DOHH2 (cell line): ENCODE measurements around the gene KRT74.

ENCODE experiments used
- H3F3A ChIP-seq: fragments of 200-600 bp; sonication (generic), shearing (Covaris generic); 2 replicates; pipeline ENCODE4 v1.6.0; 2016; ENCODE audit warnings: antibody characterized with exemption, mild to moderate bottlenecking; ENCODE audit not compliant: control insufficient read depth, insufficient read depth
- H3K27ac ChIP-seq: fragments of 200-600 bp; sonication (generic); 2 replicates; pipeline ENCODE4 v1.5.1; 2014; ENCODE audit warnings: low read depth, mild to moderate bottlenecking, low read length, moderate library complexity
- H3K27me3 ChIP-seq: fragments of 200-600 bp; sonication (generic); 2 replicates; pipeline ENCODE4 v1.6.1; 2014; ENCODE audit warnings: mild to moderate bottlenecking, low read length, mixed read lengths; ENCODE audit not compliant: control insufficient read depth
- H3K36me3 ChIP-seq: fragments of 200-600 bp; sonication (generic); 2 replicates; pipeline ENCODE4 v1.6.1; 2014; ENCODE audit warnings: mild to moderate bottlenecking, low read length, moderate library complexity, mixed read lengths; ENCODE audit not compliant: control insufficient read depth
- H3K4me1 ChIP-seq: fragments of 200-600 bp; sonication (generic); 2 replicates; pipeline ENCODE4 v1.6.1; 2014; ENCODE audit warnings: mild to moderate bottlenecking, low read length, mixed read lengths; ENCODE audit not compliant: control insufficient read depth
- H3K4me2 ChIP-seq: fragments of 200-600 bp; sonication (generic); 2 replicates; pipeline ENCODE4 v1.6.0; 2014; ENCODE audit warnings: mild to moderate bottlenecking, low read length, moderate library complexity
- H3K4me3 ChIP-seq: fragments of 200-600 bp; sonication (generic); 2 replicates; pipeline ENCODE4 v1.5.1; 2014; ENCODE audit warnings: mild to moderate bottlenecking, low read length, mixed read lengths
- H3K79me2 ChIP-seq: fragments of 200-600 bp; sonication (generic); 2 replicates; pipeline ENCODE4 v1.6.1; 2014; ENCODE audit warnings: mild to moderate bottlenecking, low read length, mixed read lengths; ENCODE audit not compliant: control insufficient read depth
- H3K9me2 ChIP-seq: fragments of 200-600 bp; sonication (generic); replicated peaks from 2 replicates; pipeline ENCODE4 v1.6.1; 2014; ENCODE audit warnings: mild to moderate bottlenecking, low read length, mixed read lengths; ENCODE audit not compliant: control insufficient read depth
- H3K9me3 ChIP-seq: fragments of 200-600 bp; sonication (generic); 2 replicates; pipeline ENCODE4 v1.6.1; 2014; ENCODE audit warnings: antibody characterized with exemption, low read length, mixed read lengths; ENCODE audit not compliant: control insufficient read depth, insufficient read depth
- H4K20me1 ChIP-seq: fragments of 200-600 bp; sonication (generic); 2 replicates; pipeline ENCODE4 v1.6.0; 2014; ENCODE audit warnings: low read depth, mild to moderate bottlenecking, antibody characterized with exemption, low read length, moderate library complexity; ENCODE audit not compliant: control insufficient read depth, insufficient read depth
- EZH2phosphoT487 ChIP-seq: fragments of 200-600 bp; sonication (generic); IDR thresholded peaks from 2 replicates; pipeline ENCODE4 v1.6.1; 2017; ENCODE audit warnings: borderline replicate concordance, mild to moderate bottlenecking, antibody characterized with exemption, low read length, moderate library complexity, mixed read lengths
- TF ChIP-seq, protein P1 (sequence below): fragments of 200-600 bp; sonication (generic); IDR thresholded peaks from one replicate; pipeline ENCODE4 v1.5.1; 2014; ENCODE audit warnings: antibody characterized with exemption, mild to moderate bottlenecking, low read depth, low read length; ENCODE audit not compliant: poor library complexity, severe bottlenecking

The KRT74 gene

DNA sequence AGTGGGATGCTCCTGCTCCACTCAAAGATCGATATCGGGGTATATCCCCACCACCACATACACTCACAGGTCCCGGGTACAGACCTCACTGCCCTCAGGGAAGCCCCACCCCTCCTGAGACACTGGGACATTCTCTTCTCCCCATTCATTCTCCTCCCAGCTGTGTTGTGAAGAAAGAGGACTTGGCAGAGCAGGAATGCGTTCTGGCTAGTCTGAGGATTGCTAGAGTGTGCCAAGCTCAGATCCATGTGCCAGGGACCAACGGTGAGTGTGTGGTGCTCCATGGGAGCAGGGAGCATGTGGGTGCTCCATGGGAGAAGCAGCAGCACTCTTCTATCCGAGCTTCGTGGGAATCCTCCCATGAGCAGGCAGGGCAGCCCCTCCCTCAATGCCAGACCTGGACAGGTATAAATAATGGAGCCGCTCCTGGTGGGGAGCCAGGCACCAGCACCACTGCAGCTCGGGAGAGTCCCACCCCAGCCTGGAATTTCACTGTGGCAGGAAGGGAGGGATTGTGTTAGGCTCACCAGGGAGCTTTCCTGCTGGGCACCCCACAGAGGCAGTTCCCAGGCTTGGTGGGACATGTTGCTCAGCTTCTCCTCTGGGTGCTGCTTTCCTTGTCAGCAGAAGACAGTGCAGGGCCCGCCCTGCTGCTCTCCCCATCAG is 51.2 kb downstream of the KRT74 start:
- H3K79me2 ChIP-seq = no peaks in the 10 kb centered on the region
- no peaks in the 10 kb centered on the region for H3K4me1 ChIP-seq
- no peaks in the 10 kb centered on the region for H3K9me3 ChIP-seq
- no peaks in the 10 kb centered on the region for H3F3A ChIP-seq
- H3K4me3 ChIP-seq = no peak overlapping the region
- TF ChIP-seq EZH2phosphoT487 = no peak
- TF ChIP-seq, protein P1, sequence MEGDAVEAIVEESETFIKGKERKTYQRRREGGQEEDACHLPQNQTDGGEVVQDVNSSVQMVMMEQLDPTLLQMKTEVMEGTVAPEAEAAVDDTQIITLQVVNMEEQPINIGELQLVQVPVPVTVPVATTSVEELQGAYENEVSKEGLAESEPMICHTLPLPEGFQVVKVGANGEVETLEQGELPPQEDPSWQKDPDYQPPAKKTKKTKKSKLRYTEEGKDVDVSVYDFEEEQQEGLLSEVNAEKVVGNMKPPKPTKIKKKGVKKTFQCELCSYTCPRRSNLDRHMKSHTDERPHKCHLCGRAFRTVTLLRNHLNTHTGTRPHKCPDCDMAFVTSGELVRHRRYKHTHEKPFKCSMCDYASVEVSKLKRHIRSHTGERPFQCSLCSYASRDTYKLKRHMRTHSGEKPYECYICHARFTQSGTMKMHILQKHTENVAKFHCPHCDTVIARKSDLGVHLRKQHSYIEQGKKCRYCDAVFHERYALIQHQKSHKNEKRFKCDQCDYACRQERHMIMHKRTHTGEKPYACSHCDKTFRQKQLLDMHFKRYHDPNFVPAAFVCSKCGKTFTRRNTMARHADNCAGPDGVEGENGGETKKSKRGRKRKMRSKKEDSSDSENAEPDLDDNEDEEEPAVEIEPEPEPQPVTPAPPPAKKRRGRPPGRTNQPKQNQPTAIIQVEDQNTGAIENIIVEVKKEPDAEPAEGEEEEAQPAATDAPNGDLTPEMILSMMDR = no peak
- H3K27ac ChIP-seq = no peak overlapping the region
- H3K4me2 ChIP-seq = no peak overlapping the region
- 0 out of 2 replicates have a peak, but pooled peaks cover 3% of the 10 kb centered on the region for H4K20me1 ChIP-seq
- H3K27me3 ChIP-seq = no peaks in the 10 kb centered on the region
- H3K36me3 ChIP-seq = no peaks in the 10 kb centered on the region
- no peaks in the 10 kb centered on the region for H3K9me2 ChIP-seq

DNA sequence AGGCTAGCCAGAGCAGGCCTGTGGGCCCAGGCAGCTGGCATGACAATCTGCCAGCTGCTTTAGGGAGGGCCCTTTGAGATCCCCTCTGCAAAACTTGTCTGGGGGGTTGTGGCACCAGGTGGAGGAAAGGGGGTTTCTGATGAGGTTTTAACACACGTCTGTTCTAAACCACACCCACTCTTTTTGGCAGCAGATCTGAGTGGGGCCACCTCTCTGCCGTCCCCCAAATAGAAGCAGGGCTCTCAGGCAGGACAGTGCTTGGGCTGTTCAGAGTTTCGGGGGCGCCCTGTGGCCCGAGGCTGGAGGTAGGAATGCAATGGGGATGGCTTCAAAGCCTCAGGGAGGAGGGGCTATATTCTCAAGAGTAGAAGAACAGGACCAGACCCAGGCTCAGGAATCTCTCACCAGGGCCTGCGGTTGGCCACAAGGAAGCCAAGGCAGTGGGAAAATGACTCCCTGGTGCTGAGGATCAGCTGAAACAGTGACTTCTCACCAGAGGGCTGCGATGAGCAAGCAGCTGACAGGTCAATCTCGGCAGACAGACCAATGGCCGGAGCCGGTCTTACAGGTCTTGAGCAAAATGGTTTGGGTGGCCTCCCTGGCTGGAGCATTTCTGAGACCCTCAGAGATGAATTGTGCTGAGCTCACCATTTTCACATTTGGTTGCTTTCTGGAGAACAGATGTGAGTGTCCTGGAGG is 51.9 kb downstream of the KRT74 start:
- no peaks in the 10 kb centered on the region for H3K9me3 ChIP-seq
- H3K27ac ChIP-seq = no peak overlapping the region
- H3K4me2 ChIP-seq = no peak overlapping the region
- H3K27me3 ChIP-seq = no peaks in the 10 kb centered on the region
- 0 out of 2 replicates have a peak, but pooled peaks cover 3% of the 10 kb centered on the region for H4K20me1 ChIP-seq
- no peak for TF ChIP-seq EZH2phosphoT487
- TF ChIP-seq, protein P1 = no peak
- no peaks in the 10 kb centered on the region for H3K79me2 ChIP-seq
- no peaks in the 10 kb centered on the region for H3F3A ChIP-seq
- no peaks in the 10 kb centered on the region for H3K9me2 ChIP-seq
- no peaks in the 10 kb centered on the region for H3K4me1 ChIP-seq
- no peaks in the 10 kb centered on the region for H3K36me3 ChIP-seq
- no peak overlapping the region for H3K4me3 ChIP-seq

DNA sequence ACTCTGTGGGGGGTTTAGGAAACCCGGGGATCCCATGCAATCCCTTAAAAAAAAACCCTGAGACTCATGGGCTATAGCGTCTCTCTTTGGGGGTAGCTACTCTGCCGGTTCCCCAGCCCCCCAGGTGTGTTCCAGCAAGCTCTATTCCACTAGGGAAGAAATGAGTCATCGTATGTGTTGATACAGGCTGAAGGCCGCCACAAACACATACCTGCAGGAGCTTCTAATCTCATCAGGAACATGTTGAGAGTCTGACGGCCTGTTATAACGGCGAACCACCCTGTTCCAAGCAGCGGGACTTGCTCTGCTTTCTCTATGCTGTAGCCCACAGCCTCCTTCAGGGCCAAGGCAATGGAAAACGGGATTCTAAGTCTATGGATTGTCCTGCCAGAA is 52.5 kb downstream of the KRT74 start:
- no peaks in the 10 kb centered on the region for H3K27me3 ChIP-seq
- H3F3A ChIP-seq = no peaks in the 10 kb centered on the region
- H3K36me3 ChIP-seq = no peaks in the 10 kb centered on the region
- H3K79me2 ChIP-seq = no peaks in the 10 kb centered on the region
- H3K27ac ChIP-seq = no peak overlapping the region
- H4K20me1 ChIP-seq = 0 out of 2 replicates have a peak, but pooled peaks cover 3% of the 10 kb centered on the region
- no peak overlapping the region for H3K4me2 ChIP-seq
- H3K9me2 ChIP-seq = no peaks in the 10 kb centered on the region
- no peaks in the 10 kb centered on the region for H3K4me1 ChIP-seq
- no peak for TF ChIP-seq EZH2phosphoT487
- TF ChIP-seq, protein P1 = no peak
- H3K9me3 ChIP-seq = no peaks in the 10 kb centered on the region
- no peak overlapping the region for H3K4me3 ChIP-seq
